ENCODE measurements around the gene RPL10A.

The RPL10A gene

GRCh38 chr6:35493307-35493983 lies 25.2 kb downstream of the RPL10A start:
- no peak for DNase-seq

GRCh38 chr6:35494161-35494563 lies 26.0 kb downstream of the RPL10A start:
- DNase-seq, result no peak

- DNase-seq, result no peak
These were observed 27.2 kb downstream of the RPL10A start for GRCh38 chr6:35495258-35496035.

- no peak for DNase-seq
These were observed 28.0 kb downstream of the RPL10A start for GRCh38 chr6:35496036-35496840.

GRCh38 chr6:35496841-35497570 lies 28.8 kb downstream of the RPL10A start, which contains the start of gene TEAD3:
Gene TEAD3 (minus strand): TSS chr6:35497079.
- DNase-seq, result peak; percentile 45

GRCh38 chr6:35497571-35498421 lies 29.6 kb downstream of the RPL10A start:
- DNase-seq, result peak; percentile 32

GRCh38 chr6:35498422-35499067 lies 30.3 kb downstream of the RPL10A start:
- no peak for DNase-seq

- no peak for DNase-seq
These were observed 31.2 kb downstream of the RPL10A start for GRCh38 chr6:35499372-35499771.

GRCh38 chr6:35500782-35501181 lies 32.6 kb downstream of the RPL10A start:
- peak; percentile 58 for DNase-seq

GRCh38 chr6:35501784-35502183 lies 33.6 kb downstream of the RPL10A start:
- no peak for DNase-seq

GRCh38 chr6:35503534-35503933 lies 35.3 kb downstream of the RPL10A start:
- DNase-seq, result no peak

- no peak for DNase-seq
These were observed 37.8 kb downstream of the RPL10A start for GRCh38 chr6:35505999-35506412.

- DNase-seq, result no peak
These were observed 38.3 kb downstream of the RPL10A start for GRCh38 chr6:35506536-35506935.

- DNase-seq, result no peak
These were observed 39.0 kb downstream of the RPL10A start for GRCh38 chr6:35507221-35507620.

GRCh38 chr6:35508027-35508426 lies 39.8 kb downstream of the RPL10A start:
- no peak for DNase-seq

GRCh38 chr6:35508542-35508941 lies 40.3 kb downstream of the RPL10A start:
- no peak for DNase-seq

- no peak for DNase-seq
These were observed 42.8 kb downstream of the RPL10A start for GRCh38 chr6:35510916-35511561.

- DNase-seq, result no peak
These were observed 43.4 kb downstream of the RPL10A start for GRCh38 chr6:35511562-35511941.

- no peak for DNase-seq
These were observed 43.8 kb downstream of the RPL10A start for GRCh38 chr6:35512006-35512405.

GRCh38 chr6:35512740-35513139 lies 44.5 kb downstream of the RPL10A start, which contains the start of gene TULP1:
Gene TULP1 (minus strand): TSS chr6:35512896. CDS start chr6:35512858, 38 bp downstream.
- DNase-seq, result no peak

GRCh38 chr6:35514587-35514986 lies 46.4 kb downstream of the RPL10A start:
- DNase-seq, result no peak
